OCI-LY7 (cell line): ENCODE results near the gene SUCLG1. TPM values are rescaled to one million over a fixed set of nuclear protein-coding genes. Genes with fewer than 3 reads are reported as not detected.

ENCODE experiments used
- BruUV-seq: library from RNA; stranded (reverse); fragments of 400-500 nt; replicated peaks from 2 replicates; lab custom pipeline; 2021; lab: Mats Ljungman, UMichigan
- CTCF ChIA-PET: fragments of 300-600 bp; sonication (Branson Sonifier 250); formaldehyde crosslinking; loops from one replicate; lab custom pipeline; 2022; ENCODE audit warnings: antibody characterized with exemption; ENCODE audit not compliant: unreplicated experiment; lab: Charles Lee
- POLR2A ChIA-PET: fragments of 300-600 bp; sonication (Branson Sonifier 250); formaldehyde crosslinking; loops from one replicate; lab custom pipeline; 2022; ENCODE audit warnings: antibody characterized with exemption; lab: Charles Lee
- DNase-seq: peaks from one replicate; pipeline ENCODE4 v3.0.0-alpha.2; 2015; ENCODE audit warnings: low spot score
- H2AFZ ChIP-seq: fragments of 200-600 bp; sonication (generic), shearing (Covaris generic); 2 replicates; pipeline ENCODE4 v1.6.1; 2014; ENCODE audit warnings: mild to moderate bottlenecking, antibody characterized with exemption, low read length, moderate library complexity
- H3K27ac ChIP-seq: fragments of 200-600 bp; sonication (generic); 2 replicates; pipeline ENCODE4 v1.5.1; 2014; ENCODE audit warnings: mixed run types, low read depth, mild to moderate bottlenecking, moderate library complexity, low read length, inconsistent platforms; ENCODE audit not compliant: poor library complexity, severe bottlenecking
- H3K36me3 ChIP-seq: fragments of 200-600 bp; sonication (generic); 2 replicates; pipeline ENCODE4 v1.6.1; 2014; ENCODE audit warnings: mild to moderate bottlenecking, antibody characterized with exemption, low read length, moderate library complexity, mixed read lengths; ENCODE audit not compliant: insufficient read depth
- H3K4me1 ChIP-seq: fragments of 200-600 bp; sonication (generic); 2 replicates; pipeline ENCODE4 v1.5.1; 2014; ENCODE audit warnings: mild to moderate bottlenecking, low read length; ENCODE audit not compliant: insufficient read depth, poor library complexity, severe bottlenecking
- H3K4me2 ChIP-seq: fragments of 200-600 bp; sonication (generic); 2 replicates; pipeline ENCODE4 v1.6.1; 2014; ENCODE audit warnings: mild to moderate bottlenecking, low read length
- H3K4me3 ChIP-seq: fragments of 200-600 bp; sonication (generic); 2 replicates; pipeline ENCODE4 v1.5.1; 2014; ENCODE audit warnings: mild to moderate bottlenecking, low read depth, low read length; ENCODE audit not compliant: poor library complexity, severe bottlenecking
- H3K79me2 ChIP-seq: fragments of 200-600 bp; sonication (generic); 2 replicates; pipeline ENCODE4 v1.6.1; 2016; ENCODE audit warnings: low read depth, mild to moderate bottlenecking, low read length, moderate library complexity, mixed read lengths; ENCODE audit not compliant: insufficient read depth
- H3K9me2 ChIP-seq: fragments of 200-600 bp; sonication (generic); 2 replicates; pipeline ENCODE4 v1.6.1; 2016; ENCODE audit warnings: mild to moderate bottlenecking, low read length, mixed read lengths; ENCODE audit not compliant: insufficient read depth
- H3K9me3 ChIP-seq: fragments of 200-600 bp; sonication (generic); 2 replicates; pipeline ENCODE4 v1.6.1; 2014; ENCODE audit warnings: mild to moderate bottlenecking, mixed run types, low read length, mixed read lengths
- H4K20me1 ChIP-seq: fragments of 200-600 bp; sonication (generic); 2 replicates; pipeline ENCODE4 v1.6.1; 2014; ENCODE audit warnings: mild to moderate bottlenecking, antibody characterized with exemption, low read length, moderate library complexity, mixed read lengths; ENCODE audit not compliant: insufficient read depth
- EZH2phosphoT487 ChIP-seq: fragments of 200-600 bp; sonication (generic); IDR thresholded peaks from 2 replicates; pipeline ENCODE4 v1.6.1; 2018; ENCODE audit warnings: low read depth, borderline replicate concordance, mild to moderate bottlenecking, mixed run types, antibody characterized with exemption, low read length, moderate library complexity, mixed read lengths
- intact Hi-C: fragments of 100-400 bp; cut with micrococcal nuclease; formaldehyde crosslinking; loops from one replicate; pipeline ENCODE4 v1.10.0; 2022; ENCODE audit not compliant: unreplicated experiment
- total RNA-seq, 2 experiments: library from RNA; depleted of rRNA in 1 of 2; stranded (reverse); fragments of >200 nt in 1 of 2; shearing (Covaris generic) in 1 of 2; gene quantifications; 2 replicates each; pipeline ENCODE4 v1.2.3, GENCODE V29; 2014 to 2022
- TF ChIP-seq, protein P1 (sequence below): fragments of 200-600 bp; sonication (generic); conservative IDR thresholded peaks from 2 replicates; pipeline ENCODE4 v1.5.1; 2014; ENCODE audit warnings: mild to moderate bottlenecking, antibody characterized with exemption, low read length, moderate library complexity, mixed read lengths

SUCLG1 gene
- total RNA-seq, 2 experiments from 2014 or later, result 50.6 to 66.4 TPM

- Histone ChIP-seq H3K9me2 (no peaks in the 10 kb centered on the region), H3K4me3 (no peak overlapping the region), H3K4me2 (no peak overlapping the region), H3K36me3 (peaks cover 45% of the 10 kb centered on the region), H3K27ac (no peak overlapping the region), H4K20me1 (peaks cover 10% of the 10 kb centered on the region; the same call in 1 of the 2 replicates), H3K4me1 (peaks cover 13% of the 10 kb centered on the region), H3K9me3 (no peaks in the 10 kb centered on the region), H2AFZ (no peak overlapping the region), H3K79me2 (peaks cover 47% of the 10 kb centered on the region; the same call in 1 of the 2 replicates)
- DNase-seq, result no peak
- CTCF ChIA-PET, result no interaction called here
- BruUV-seq, result no TSS peak
- POLR2A ChIA-PET, result interaction anchor here (0.7 to 1.1 kb wide), 2 partner anchors 9 to 72 kb away, joined by 3 to 4 read pairs; no protein-coding TSS in a partner anchor
- intact Hi-C loops, result no loop called here
- no peak for TF ChIP-seq EZH2phosphoT487
- TF ChIP-seq, protein P1, sequence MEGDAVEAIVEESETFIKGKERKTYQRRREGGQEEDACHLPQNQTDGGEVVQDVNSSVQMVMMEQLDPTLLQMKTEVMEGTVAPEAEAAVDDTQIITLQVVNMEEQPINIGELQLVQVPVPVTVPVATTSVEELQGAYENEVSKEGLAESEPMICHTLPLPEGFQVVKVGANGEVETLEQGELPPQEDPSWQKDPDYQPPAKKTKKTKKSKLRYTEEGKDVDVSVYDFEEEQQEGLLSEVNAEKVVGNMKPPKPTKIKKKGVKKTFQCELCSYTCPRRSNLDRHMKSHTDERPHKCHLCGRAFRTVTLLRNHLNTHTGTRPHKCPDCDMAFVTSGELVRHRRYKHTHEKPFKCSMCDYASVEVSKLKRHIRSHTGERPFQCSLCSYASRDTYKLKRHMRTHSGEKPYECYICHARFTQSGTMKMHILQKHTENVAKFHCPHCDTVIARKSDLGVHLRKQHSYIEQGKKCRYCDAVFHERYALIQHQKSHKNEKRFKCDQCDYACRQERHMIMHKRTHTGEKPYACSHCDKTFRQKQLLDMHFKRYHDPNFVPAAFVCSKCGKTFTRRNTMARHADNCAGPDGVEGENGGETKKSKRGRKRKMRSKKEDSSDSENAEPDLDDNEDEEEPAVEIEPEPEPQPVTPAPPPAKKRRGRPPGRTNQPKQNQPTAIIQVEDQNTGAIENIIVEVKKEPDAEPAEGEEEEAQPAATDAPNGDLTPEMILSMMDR, result no peak
Measured at GRCh38 chr2:84450288-84451227, 8.5 kb downstream of the SUCLG1 start.

GRCh38 chr2:84449711-84450110, 9.4 kb downstream of the SUCLG1 start:
- Histone ChIP-seq H4K20me1 (peaks cover 10% of the 10 kb centered on the region; the same call in 1 of the 2 replicates), H3K9me2 (no peaks in the 10 kb centered on the region), H3K36me3 (peaks cover 46% of the 10 kb centered on the region), H3K79me2 (peaks cover 43% of the 10 kb centered on the region; the same call in 1 of the 2 replicates), H3K4me1 (peaks cover 13% of the 10 kb centered on the region), H3K4me3 (no peak overlapping the region), H3K4me2 (no peak overlapping the region), H3K27ac (no peak overlapping the region), H2AFZ (no peak overlapping the region), H3K9me3 (no peaks in the 10 kb centered on the region)
- POLR2A ChIA-PET, result no interaction called here
- CTCF ChIA-PET, result no interaction called here
- DNase-seq, result no peak
- intact Hi-C loops, result no loop called here
- BruUV-seq, result no TSS peak
- TF ChIP-seq EZH2phosphoT487, result no peak
- TF ChIP-seq, protein P1, result no peak
